Body of pancreas (tissue), 4 donors: ENCODE data around the gene LITAF.

Source experiments
- POLR2A ChIP-seq, 3 donors: fragments of 450-650 bp; IDR thresholded peaks; one replicate each; pipeline ENCODE4 v1.6.1; 2016; ENCODE audit warnings: antibody characterized with exemption in 3 of 3, mild to moderate bottlenecking in 2 of 3
- TF ChIP-seq, protein P1 (sequence below), 7 experiments: fragments of 450-650 bp in 4 of 7; fragments of 200-600 bp in 3 of 7; sonication (generic) in 3 of 7; IDR thresholded peaks; one replicate each; pipeline ENCODE4 v1.5.1; 2016 to 2019; ENCODE audit warnings: antibody characterized with exemption in 7 of 7

GRCh38 chr16:11635113-11635652 lies 48.5 kb upstream of the LITAF start:
- TF ChIP-seq, protein P1, sequence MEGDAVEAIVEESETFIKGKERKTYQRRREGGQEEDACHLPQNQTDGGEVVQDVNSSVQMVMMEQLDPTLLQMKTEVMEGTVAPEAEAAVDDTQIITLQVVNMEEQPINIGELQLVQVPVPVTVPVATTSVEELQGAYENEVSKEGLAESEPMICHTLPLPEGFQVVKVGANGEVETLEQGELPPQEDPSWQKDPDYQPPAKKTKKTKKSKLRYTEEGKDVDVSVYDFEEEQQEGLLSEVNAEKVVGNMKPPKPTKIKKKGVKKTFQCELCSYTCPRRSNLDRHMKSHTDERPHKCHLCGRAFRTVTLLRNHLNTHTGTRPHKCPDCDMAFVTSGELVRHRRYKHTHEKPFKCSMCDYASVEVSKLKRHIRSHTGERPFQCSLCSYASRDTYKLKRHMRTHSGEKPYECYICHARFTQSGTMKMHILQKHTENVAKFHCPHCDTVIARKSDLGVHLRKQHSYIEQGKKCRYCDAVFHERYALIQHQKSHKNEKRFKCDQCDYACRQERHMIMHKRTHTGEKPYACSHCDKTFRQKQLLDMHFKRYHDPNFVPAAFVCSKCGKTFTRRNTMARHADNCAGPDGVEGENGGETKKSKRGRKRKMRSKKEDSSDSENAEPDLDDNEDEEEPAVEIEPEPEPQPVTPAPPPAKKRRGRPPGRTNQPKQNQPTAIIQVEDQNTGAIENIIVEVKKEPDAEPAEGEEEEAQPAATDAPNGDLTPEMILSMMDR (IDR thresholded peaks at IDR 0.05): no peak
- no peak for TF ChIP-seq POLR2A (IDR thresholded peaks at IDR 0.05)
